GM21390 (cell line): ENCODE data around the gene PRKCH.
A peak's percentile ranks its signal among the peaks of the same experiment; 100 is the strongest.
"Not testable (repeated sequence)": the region's sequence is repeated elsewhere in the genome, so short reads cannot be mapped to it uniquely, and the experiment has no call there.

ENCODE experiments used
- ATAC-seq: cut with Tn5 transposase; IDR thresholded peaks from one replicate; pipeline ENCODE4 v1.9.1; 2021; ENCODE audit not compliant: unreplicated experiment

PRKCH gene

GRCh38 chr14:61304688-61305087 is 16.7 kb upstream of the PRKCH start:
- ATAC-seq: no peak

- ATAC-seq: no peak
Measured at GRCh38 chr14:61308198-61308597, 13.2 kb upstream of the PRKCH start.

GRCh38 chr14:61308701-61309100 is 12.7 kb upstream of the PRKCH start:
- ATAC-seq: not testable (repeated sequence)

GRCh38 chr14:61315313-61315712 is 6.1 kb upstream of the PRKCH start:
- ATAC-seq: no peak

GRCh38 chr14:61319086-61319485 is 2.3 kb upstream of the PRKCH start:
- no peak for ATAC-seq

- ATAC-seq: no peak
Measured at GRCh38 chr14:61319706-61320105, 1.7 kb upstream of the PRKCH start.

- not testable (repeated sequence) for ATAC-seq
Measured at GRCh38 chr14:61320170-61320569, 1.2 kb upstream of the PRKCH start.

- no peak for ATAC-seq
Measured at GRCh38 chr14:61320806-61321384, 484 bp upstream of the PRKCH start.

GRCh38 chr14:61322011-61322798 is 826 bp downstream of the PRKCH start:
- ATAC-seq: peak; percentile 11

GRCh38 chr14:61322799-61323290 is 1.5 kb downstream of the PRKCH start:
- ATAC-seq: no peak

- no peak for ATAC-seq
Measured at GRCh38 chr14:61323970-61324369, 2.6 kb downstream of the PRKCH start.

- ATAC-seq: no peak
Measured at GRCh38 chr14:61325166-61325565, 3.8 kb downstream of the PRKCH start.

GRCh38 chr14:61326146-61326545 is 4.8 kb downstream of the PRKCH start:
- ATAC-seq: no peak

GRCh38 chr14:61326847-61327246 is 5.5 kb downstream of the PRKCH start:
- no peak for ATAC-seq

GRCh38 chr14:61328626-61329262 is 7.4 kb downstream of the PRKCH start:
- ATAC-seq: no peak

- ATAC-seq: no peak
Measured at GRCh38 chr14:61329478-61330051, 8.2 kb downstream of the PRKCH start.

- ATAC-seq: no peak
Measured at GRCh38 chr14:61330511-61330910, 9.1 kb downstream of the PRKCH start.

GRCh38 chr14:61331992-61332657 is 10.7 kb downstream of the PRKCH start:
- no peak for ATAC-seq

- no peak for ATAC-seq
Measured at GRCh38 chr14:61332658-61333029, 11.3 kb downstream of the PRKCH start.

- ATAC-seq: no peak
Measured at GRCh38 chr14:61333087-61333486, 11.7 kb downstream of the PRKCH start.

GRCh38 chr14:61334197-61334701 is 12.9 kb downstream of the PRKCH start:
- no peak for ATAC-seq
